Stomach (tissue), 9 donors: ENCODE data around the gene CMTR1. TPM values are rescaled to one million over a fixed set of nuclear protein-coding genes. Genes with fewer than 3 reads are reported as not detected.

Experiments used
- DNase-seq, 2 donors: peaks; one replicate each; pipeline versions ENCODE4 v3.0.0 to v3.0.0-alpha.2; 2013 to 2019
- H3K27ac ChIP-seq, 5 donors: fragments of 200-600 bp in 4 of 5; sonication (generic) in 4 of 5; one replicate each; pipeline ENCODE4 v1.5.1; 2013 to 2019; ENCODE audit warnings: mild to moderate bottlenecking in 1 of 5, moderate library complexity in 1 of 5
- H3K27me3 ChIP-seq, 3 donors: fragments of 200-600 bp; sonication (generic); one replicate each; pipeline ENCODE4 v1.5.1; 2017 to 2019; ENCODE audit warnings: mixed run types in 1 of 3
- H3K36me3 ChIP-seq, 4 donors: fragments of 200-600 bp; sonication (generic); 1 replicate in 3 of 4; 2 replicates in 1 of 4; pipeline ENCODE4 v1.5.1; 2016 to 2019
- H3K4me1 ChIP-seq, 4 donors: fragments of 200-600 bp; sonication (generic); one replicate each; pipeline ENCODE4 v1.5.1; 2016 to 2019
- H3K4me3 ChIP-seq, 4 donors: fragments of 200-600 bp; sonication (generic) in 3 of 4; one replicate each; pipeline ENCODE4 v1.5.1; 2016 to 2019; ENCODE audit warnings: mild to moderate bottlenecking in 1 of 4
- H3K9me3 ChIP-seq, 4 donors: fragments of 200-600 bp; sonication (generic); one replicate each; pipeline ENCODE4 v1.5.1; 2016 to 2019
- EP300 ChIP-seq: sonication (generic); formaldehyde crosslinking; IDR thresholded peaks from one replicate; pipeline ENCODE4 v1.6.1; 2017; ENCODE audit warnings: antibody characterized with exemption
- POLR2A ChIP-seq, 4 donors: fragments of 450-650 bp; IDR thresholded peaks; one replicate each; pipeline ENCODE4 v1.6.1; 2016; ENCODE audit warnings: antibody characterized with exemption in 4 of 4, control low read depth in 2 of 4, mild to moderate bottlenecking in 1 of 4, moderate library complexity in 1 of 4
- POLR2AphosphoS5 ChIP-seq, 3 donors: sonication (generic); formaldehyde crosslinking; IDR thresholded peaks; one replicate each; pipeline ENCODE4 v1.6.1; 2016; ENCODE audit warnings: antibody characterized with exemption in 3 of 3
- WGBS, 5 donors: extraction: QIAGEN DNeasy Blood & Tissue Kit in 3 of 5; methylation state at CpG; one replicate each; pipeline versions ENCODE4 v1.1.5 to v1.1.7; 2013 to 2018; 5-methylcytosine and 5-hydroxymethylcytosine counted together
- intact Hi-C: fragments of 100-400 bp; cut with DNase I; formaldehyde crosslinking; loops from one replicate; pipeline ENCODE4 v1.15.1; 2023; ENCODE audit warnings: low total_unique reads
- polyA plus RNA-seq, 3 donors: library from polyadenylated mRNA; stranded (reverse); fragments of 200-250 nt; gene quantifications; one replicate each; pipeline ENCODE4 v1.2.3, GENCODE V29; 2013
- total RNA-seq, 5 donors: library from RNA; depleted of rRNA; stranded (reverse); fragments of >200 nt; gene quantifications; one replicate each; pipeline versions ENCODE4 v1.1.0 to v1.2.3, GENCODE V29; 2014 to 2016
- TF ChIP-seq, protein P1 (sequence below), 7 experiments: fragments of 450-650 bp in 4 of 7; fragments of 200-600 bp in 3 of 7; sonication (generic) in 3 of 7; IDR thresholded peaks; one replicate each; pipeline ENCODE4 v1.5.1; 2016 to 2019; ENCODE audit warnings: antibody characterized with exemption in 7 of 7, control low read depth in 2 of 7, mild to moderate bottlenecking in 1 of 7
- donor health status: healthy with polysubstance abuse.
- donor health status: Bipolar disorder and iron deficiency.
- donor health status: healthy.

CMTR1 gene
- total and polyA plus RNA-seq, 8 donors: 6.3 to 145 (median 24.5) TPM

DNA sequence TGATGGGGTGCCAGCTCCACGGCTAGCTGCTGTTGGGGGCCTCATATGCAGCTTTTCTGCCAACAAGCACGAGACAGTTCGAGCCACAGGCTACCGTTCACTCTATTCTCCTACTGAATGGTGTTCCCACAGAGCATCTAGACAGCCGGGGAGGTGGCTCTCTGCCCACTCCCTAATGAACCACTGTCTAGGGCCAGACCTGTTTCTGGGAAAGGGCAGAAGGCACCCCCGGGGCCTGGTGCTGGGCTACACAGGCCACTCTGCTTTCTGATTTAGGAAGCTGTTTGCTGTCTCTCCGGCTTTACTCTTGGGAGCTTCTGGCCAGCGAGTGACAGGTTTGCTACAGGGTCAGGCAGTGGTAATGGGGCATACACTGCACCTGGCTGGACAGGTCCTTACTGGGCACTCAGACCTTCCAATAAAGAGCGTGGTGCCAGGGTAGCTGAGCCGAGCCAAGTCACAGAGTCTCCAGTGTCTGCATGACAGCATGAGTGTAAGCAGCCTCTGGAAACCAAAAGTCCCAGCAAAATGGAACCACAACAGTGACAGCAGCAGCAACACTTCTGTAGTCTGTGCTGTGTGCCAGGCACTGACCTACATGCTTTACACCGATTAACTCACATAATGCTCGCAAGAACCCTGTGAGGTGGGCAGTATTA, 58.3 kb downstream of the CMTR1 start:
- intact Hi-C loops: no loop called here
- peaks cover 0 to 9% (median 6%) of the 10 kb centered on the region in 4 donors for H3K36me3 ChIP-seq
- H3K4me1 ChIP-seq: peaks cover 4 to 44% (median 12%) of the 10 kb centered on the region in 4 donors
- no peak for TF ChIP-seq POLR2A (IDR thresholded peaks at IDR 0.05)
- TF ChIP-seq POLR2AphosphoS5 (IDR thresholded peaks at IDR 0.05): no peak
- TF ChIP-seq, protein P1, sequence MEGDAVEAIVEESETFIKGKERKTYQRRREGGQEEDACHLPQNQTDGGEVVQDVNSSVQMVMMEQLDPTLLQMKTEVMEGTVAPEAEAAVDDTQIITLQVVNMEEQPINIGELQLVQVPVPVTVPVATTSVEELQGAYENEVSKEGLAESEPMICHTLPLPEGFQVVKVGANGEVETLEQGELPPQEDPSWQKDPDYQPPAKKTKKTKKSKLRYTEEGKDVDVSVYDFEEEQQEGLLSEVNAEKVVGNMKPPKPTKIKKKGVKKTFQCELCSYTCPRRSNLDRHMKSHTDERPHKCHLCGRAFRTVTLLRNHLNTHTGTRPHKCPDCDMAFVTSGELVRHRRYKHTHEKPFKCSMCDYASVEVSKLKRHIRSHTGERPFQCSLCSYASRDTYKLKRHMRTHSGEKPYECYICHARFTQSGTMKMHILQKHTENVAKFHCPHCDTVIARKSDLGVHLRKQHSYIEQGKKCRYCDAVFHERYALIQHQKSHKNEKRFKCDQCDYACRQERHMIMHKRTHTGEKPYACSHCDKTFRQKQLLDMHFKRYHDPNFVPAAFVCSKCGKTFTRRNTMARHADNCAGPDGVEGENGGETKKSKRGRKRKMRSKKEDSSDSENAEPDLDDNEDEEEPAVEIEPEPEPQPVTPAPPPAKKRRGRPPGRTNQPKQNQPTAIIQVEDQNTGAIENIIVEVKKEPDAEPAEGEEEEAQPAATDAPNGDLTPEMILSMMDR (IDR thresholded peaks at IDR 0.05): no peak
- no peak for TF ChIP-seq EP300
- WGBS, 5 donors: 55 to 73% (median 59%) methylated on average over 10 to 12 of the region's 12 CpGs
- no peak overlapping the region for H3K27ac ChIP-seq
- DNase-seq: peak in 1 of 2 donors; percentile 43
- H3K4me3 ChIP-seq: no peak overlapping the region
- no peaks in the 10 kb centered on the region for H3K9me3 ChIP-seq
- no peaks in the 10 kb centered on the region for H3K27me3 ChIP-seq

DNA sequence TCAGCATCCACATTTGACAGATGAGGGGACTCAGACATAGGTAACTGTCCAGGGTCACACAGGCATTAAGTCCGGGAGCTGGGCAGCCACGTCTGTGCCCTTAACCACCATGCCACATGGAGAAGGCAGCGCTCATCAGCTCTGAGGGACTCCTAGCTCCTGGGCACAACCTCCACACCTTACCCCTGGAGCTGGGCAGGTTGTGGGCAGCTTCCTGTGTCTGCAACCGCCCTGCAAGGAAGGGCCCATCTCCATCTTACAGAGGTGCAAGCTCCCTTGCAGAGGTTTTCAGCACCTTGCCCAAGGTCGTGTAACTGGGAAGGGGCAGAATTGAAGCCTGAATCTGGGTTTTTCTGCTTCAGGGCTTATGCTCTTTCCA, 58.8 kb downstream of the CMTR1 start:
- intact Hi-C loops: no loop called here
- no peak for DNase-seq
- Histone ChIP-seq H3K4me3 (no peak overlapping the region), H3K27me3 (no peaks in the 10 kb centered on the region), H3K4me1 (peaks cover 4 to 44% (median 12%) of the 10 kb centered on the region in 4 donors), H3K27ac (no peak overlapping the region), H3K9me3 (no peaks in the 10 kb centered on the region), H3K36me3 (peaks cover 0 to 7% (median 5%) of the 10 kb centered on the region in 4 donors)
- TF ChIP-seq POLR2A (IDR thresholded peaks at IDR 0.05) (no peak), POLR2AphosphoS5 (IDR thresholded peaks at IDR 0.05) (no peak), EP300 (no peak)
- TF ChIP-seq, protein P1 (IDR thresholded peaks at IDR 0.05): no peak
- 65 to 83% (median 73%) methylated on average over 5 of the region's 5 CpGs for WGBS, 5 donors

DNA sequence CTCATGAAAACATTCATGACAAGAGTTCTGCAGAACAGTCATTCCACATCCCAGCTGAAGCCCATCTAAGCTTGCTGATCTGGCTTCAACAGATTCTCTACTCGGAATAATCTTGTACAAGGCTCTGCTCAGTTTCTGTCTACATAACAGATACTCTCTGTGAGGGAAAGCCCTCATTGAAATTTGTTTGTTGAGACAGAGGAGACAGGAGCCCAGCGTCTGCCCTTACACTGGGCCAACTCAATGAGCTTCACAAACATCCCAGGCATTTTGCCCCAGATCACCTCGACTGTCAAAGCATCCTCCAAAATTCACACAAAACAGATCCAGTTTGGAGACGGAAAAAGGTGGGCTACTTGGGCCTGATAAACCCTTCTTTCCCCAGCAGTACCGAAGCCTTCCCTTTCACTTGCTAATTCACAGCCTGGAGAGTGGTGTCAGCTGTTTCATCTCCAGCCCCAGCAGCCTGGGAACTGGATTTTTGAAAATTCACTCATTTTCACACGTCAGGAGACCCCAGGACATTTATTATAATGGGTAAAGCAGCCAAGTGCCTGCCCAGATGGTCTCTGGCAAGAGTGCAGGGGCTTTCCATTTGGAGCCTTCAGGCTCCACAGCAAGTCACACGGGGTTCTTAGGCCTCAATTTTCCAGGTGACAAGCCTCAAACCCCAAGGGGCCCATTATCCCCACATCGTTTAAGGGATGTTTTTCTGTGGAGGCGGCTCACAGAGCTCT, 59.4 kb downstream of the CMTR1 start:
- intact Hi-C loops: no loop called here
- 53 to 68% (median 56%) methylated on average over 9 of the region's 9 CpGs for WGBS, 5 donors

DNA sequence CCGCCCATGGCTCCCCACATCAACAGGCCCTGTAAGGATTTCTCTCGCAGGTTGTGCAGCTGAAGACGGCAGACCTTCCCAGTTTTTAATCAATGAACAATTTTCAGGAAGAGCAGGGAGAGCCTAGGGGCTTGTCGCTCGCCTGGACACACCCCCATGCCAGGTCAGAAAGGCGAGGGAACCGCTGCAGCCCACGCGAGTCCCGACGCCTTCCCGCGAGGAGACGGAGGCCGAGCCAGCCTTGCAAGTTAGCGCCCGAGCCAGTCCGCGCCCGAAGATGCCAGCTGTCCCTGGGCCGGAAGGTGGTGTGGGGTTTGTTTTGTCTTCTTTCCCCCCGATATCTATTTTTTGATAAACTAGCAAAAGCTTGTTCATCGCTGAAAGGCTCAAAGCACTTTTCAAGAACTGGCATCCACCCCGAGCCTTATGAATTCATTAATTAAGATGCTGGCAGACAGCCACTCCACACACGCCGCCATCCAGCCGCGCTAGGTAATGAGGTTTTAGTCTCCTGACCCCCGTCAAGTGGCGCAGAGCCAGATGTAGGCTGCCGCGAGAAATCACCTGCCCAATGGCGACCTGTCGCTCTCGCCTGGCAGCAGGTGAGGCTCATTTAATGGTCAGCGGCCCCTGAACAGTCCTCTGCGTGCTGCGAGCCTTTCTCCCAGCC, 60.1 kb downstream of the CMTR1 start:
- no peaks in the 10 kb centered on the region for H3K9me3 ChIP-seq
- 58 to 81% (median 74%) methylated on average over 36 to 38 of the region's 38 CpGs for WGBS, 5 donors
- H3K27me3 ChIP-seq: no peaks in the 10 kb centered on the region
- H3K4me1 ChIP-seq: peaks cover 2 to 44% (median 12%) of the 10 kb centered on the region in 4 donors
- no peak overlapping the region for H3K4me3 ChIP-seq
- no peak overlapping the region for H3K27ac ChIP-seq
- intact Hi-C loops: no loop called here
- TF ChIP-seq, protein P1 (IDR thresholded peaks at IDR 0.05): no peak
- TF ChIP-seq POLR2A (IDR thresholded peaks at IDR 0.05) (no peak), EP300 (no peak), POLR2AphosphoS5 (IDR thresholded peaks at IDR 0.05) (no peak)
- peak; percentile 42 to 56 for DNase-seq
- H3K36me3 ChIP-seq: peaks cover 0 to 3% (median 1%) of the 10 kb centered on the region in 4 donors

More for the DNA sequence above, 59.4 kb downstream of the CMTR1 start:
- DNase-seq: no peak
- Histone ChIP-seq H3K9me3 (no peaks in the 10 kb centered on the region), H3K27ac (no peak overlapping the region), H3K36me3 (peaks cover 0 to 7% (median 3%) of the 10 kb centered on the region in 4 donors), H3K4me3 (no peak overlapping the region), H3K4me1 (peaks cover 4 to 44% (median 12%) of the 10 kb centered on the region in 4 donors), H3K27me3 (no peaks in the 10 kb centered on the region)
- no peak for TF ChIP-seq POLR2A (IDR thresholded peaks at IDR 0.05)
- TF ChIP-seq EP300: no peak
- TF ChIP-seq POLR2AphosphoS5 (IDR thresholded peaks at IDR 0.05): no peak
- TF ChIP-seq, protein P1 (IDR thresholded peaks at IDR 0.05): no peak
